Endothelial cell of umbilical vein (primary cell): ENCODE measurements around the gene DISP2. TPM values are rescaled to one million over a fixed set of nuclear protein-coding genes. Genes with fewer than 3 reads are reported as not detected.

Experiments used
- BruUV-seq: library from RNA; stranded (reverse); fragments of 400-500 nt; replicated peaks from 2 replicates; lab custom pipeline; 2021; lab: Mats Ljungman, UMichigan
- CTCF ChIA-PET: fragments of 300-600, 350-600 bp; sonication (Branson Sonifier 250); formaldehyde crosslinking; loops from one replicate; lab custom pipeline; 2021; ENCODE audit warnings: antibody characterized with exemption, inconsistent platforms; lab: Charles Lee
- POLR2A ChIA-PET: fragments of 300-600, 350-600 bp; sonication (Branson Sonifier 250); formaldehyde crosslinking; loops from one replicate; lab custom pipeline; 2021; ENCODE audit warnings: antibody characterized with exemption, inconsistent platforms; lab: Charles Lee
- DNase-seq: peaks from one replicate; pipeline ENCODE4 v3.0.0-alpha.2; 2011; ENCODE audit warnings: low read depth, low spot score
- FAIRE-seq: peaks from 2 replicates; lab custom pipeline; 2011; peaks lifted over from hg19 to GRCh38; lab: Jason Lieb, UNC
- H2AFZ ChIP-seq: 2 replicates; pipeline ENCODE4 v1.6.0; 2012; ENCODE audit warnings: low read depth, low read length, control low read depth, inconsistent platforms
- H3K27ac ChIP-seq: 2 replicates; pipeline ENCODE4 v1.5.1; 2011; ENCODE audit warnings: low read depth, mild to moderate bottlenecking, control low read depth, low read length, moderate library complexity; ENCODE audit not compliant: insufficient read depth
- H3K27me3 ChIP-seq, 2 experiments: 2 replicates each; pipeline versions ENCODE4 v1.6.0 to v1.6.1; 2011; ENCODE audit warnings: low read length in 2 of 2, mixed read lengths in 1 of 2; ENCODE audit not compliant: control insufficient read depth in 2 of 2, insufficient read depth in 2 of 2
- H3K36me3 ChIP-seq, 2 experiments: 2 replicates in 1 of 2; 3 replicates in 1 of 2; pipeline ENCODE4 v1.5.1; 2011; ENCODE audit warnings: low read length in 2 of 2, mild to moderate bottlenecking in 1 of 2, moderate library complexity in 1 of 2; ENCODE audit not compliant: control insufficient read depth in 2 of 2, insufficient read depth in 2 of 2; ENCODE audit errors: extremely low read depth in 1 of 2
- H3K4me1 ChIP-seq: 3 replicates; pipeline ENCODE4 v1.5.1; 2011; ENCODE audit warnings: mild to moderate bottlenecking, low read length; ENCODE audit not compliant: control insufficient read depth, insufficient read depth; ENCODE audit errors: extremely low read depth
- H3K4me2 ChIP-seq: 2 replicates; pipeline ENCODE4 v1.6.1; 2011; ENCODE audit warnings: low read length, control low read depth, mixed read lengths; ENCODE audit not compliant: insufficient read depth
- H3K4me3 ChIP-seq, 3 experiments: fragments of 200-600 bp in 1 of 3; sonication (generic), shearing (Covaris generic) in 1 of 3; replicated peaks in 1 of 3; 2 replicates each; pipeline ENCODE4 v1.5.1; 2011 to 2016; ENCODE audit warnings: control low read depth in 3 of 3, low read length in 3 of 3, mild to moderate bottlenecking in 2 of 3, inconsistent platforms in 1 of 3, low read depth in 1 of 3, moderate library complexity in 1 of 3; ENCODE audit not compliant: insufficient read depth in 1 of 3
- H3K79me2 ChIP-seq: 2 replicates; pipeline ENCODE4 v1.6.0; 2012; ENCODE audit warnings: low read length, inconsistent platforms; ENCODE audit not compliant: control insufficient read depth, insufficient read depth
- H3K9ac ChIP-seq: replicated peaks from 2 replicates; pipeline ENCODE3; 2011; ENCODE audit warnings: low read length, control low read depth; ENCODE audit not compliant: insufficient read depth; ENCODE audit errors: extremely low read depth
- H3K9me1 ChIP-seq: replicated peaks from 3 replicates; pipeline ENCODE4 v1.6.0; 2011; ENCODE audit warnings: mild to moderate bottlenecking, low read length; ENCODE audit not compliant: control insufficient read depth, insufficient read depth; ENCODE audit errors: extremely low read depth
- H3K9me3 ChIP-seq: replicated peaks from 2 replicates; pipeline ENCODE4 v1.5.1; 2012; ENCODE audit warnings: low read length, inconsistent platforms; ENCODE audit not compliant: control insufficient read depth, insufficient read depth
- H4K20me1 ChIP-seq: replicated peaks from 2 replicates; pipeline ENCODE3; 2011; ENCODE audit warnings: mild to moderate bottlenecking, low read length; ENCODE audit not compliant: control insufficient read depth, insufficient read depth; ENCODE audit errors: extremely low read depth
- CTCF ChIP-seq, 2 donors: IDR thresholded peaks; 1 replicate in 1 of 2; 2 replicates in 1 of 2; pipeline ENCODE4 v1.5.1; 2011; ENCODE audit warnings: low read length in 2 of 2, mild to moderate bottlenecking in 2 of 2, moderate library complexity in 2 of 2, control low read depth in 1 of 2, inconsistent platforms in 1 of 2, low read depth in 1 of 2; ENCODE audit not compliant: insufficient read depth in 1 of 2; ENCODE audit errors: extremely low read depth in 1 of 2
- EZH2 ChIP-seq: IDR thresholded peaks from 2 replicates; pipeline ENCODE4 v1.6.1; 2012; ENCODE audit warnings: borderline replicate concordance, low read depth, mild to moderate bottlenecking, moderate library complexity, low read length, inconsistent platforms; ENCODE audit not compliant: severe bottlenecking
- FOS ChIP-seq: IDR thresholded peaks from 2 replicates; pipeline ENCODE4 v1.6.1; 2011; ENCODE audit warnings: mild to moderate bottlenecking, low read length, moderate library complexity, borderline replicate concordance; ENCODE audit not compliant: insufficient read depth
- GATA2 ChIP-seq: IDR thresholded peaks from 2 replicates; pipeline ENCODE4 v1.7.0; 2011; ENCODE audit warnings: low read depth, mild to moderate bottlenecking, moderate library complexity, mixed read lengths, low read length; ENCODE audit not compliant: insufficient read length, insufficient read depth
- JUN ChIP-seq: IDR thresholded peaks from 2 replicates; pipeline ENCODE4 v1.6.1; 2011; ENCODE audit warnings: borderline replicate concordance, low read depth; ENCODE audit not compliant: insufficient read length, insufficient read depth
- MAX ChIP-seq: IDR thresholded peaks from 2 replicates; pipeline ENCODE4 v1.6.1; 2011; ENCODE audit not compliant: insufficient read depth, insufficient read length
- MYC ChIP-seq: IDR thresholded peaks from one replicate; pipeline ENCODE4 v1.6.1; 2011; ENCODE audit warnings: mild to moderate bottlenecking, low read depth, low read length
- POLR2A ChIP-seq: IDR thresholded peaks from 2 replicates; pipeline ENCODE4 v1.6.1; 2012; ENCODE audit warnings: low read depth, mild to moderate bottlenecking, control low read depth, low read length
- POLR2AphosphoS5 ChIP-seq: IDR thresholded peaks from 2 replicates; pipeline ENCODE4 v1.6.1; 2012; ENCODE audit warnings: low read depth, mild to moderate bottlenecking, control low read depth, low read length, moderate library complexity; ENCODE audit not compliant: insufficient read depth
- dilution Hi-C: fragments of 300-500 bp; cut with MboI; formaldehyde crosslinking; loops from one replicate; pipeline ENCODE4 v1.15.0; 2019; ENCODE audit warnings: low sequenced_read_pairs; ENCODE audit not compliant: extremely low pct_ligation_motif_present
- intact Hi-C: fragments of 100-400 bp; cut with micrococcal nuclease; formaldehyde crosslinking; loops from one replicate; pipeline ENCODE4 v1.10.0; 2022
- polyA plus RNA-seq, 4 experiments: library from polyadenylated mRNA; depleted of rRNA in 3 of 4; stranded (reverse) in 3 of 4; unstranded in 1 of 4; fragments of >200 nt; gene quantifications; 2 replicates each; pipeline versions ENCODE4 v1.2.1 to v1.2.3, GENCODE V29; 2011 to 2012; ENCODE audit warnings: missing spikeins in 1 of 4
- total RNA-seq: library from RNA; stranded (reverse); gene quantifications from 2 replicates; pipeline ENCODE4 v1.2.3, GENCODE V29; 2021

DISP2 gene
- total and polyA plus RNA-seq, 2 donors (not counting 3 experiments of a cell fraction or from before 2014, with no cell fraction given), result 0.10 to 1.2 TPM

- no peak overlapping the region for H3K9ac ChIP-seq
- H3K4me3 ChIP-seq, result no peak overlapping the region
- DNase-seq (no peak), FAIRE-seq (no peak)
- ChIA-PET CTCF (interaction anchor here (1.5 to 15.0 kb wide), 3 partner anchors 8 to 32 kb away, joined by 3 to 287 read pairs (median 10); partner anchors contain the start of gene CCDC9B), POLR2A (no interaction called here)
- H3K9me1 ChIP-seq, result no peaks in the 10 kb centered on the region
- intact Hi-C loops, result no loop called here
- dilution Hi-C loops, result no loop called here
- H2AFZ ChIP-seq, result no peak overlapping the region
- H3K36me3 ChIP-seq, result no peaks in the 10 kb centered on the region
- no peaks in the 10 kb centered on the region for H4K20me1 ChIP-seq
- no peak overlapping the region for H3K27ac ChIP-seq
- BruUV-seq, result no TSS peak
- H3K9me3 ChIP-seq, result no peaks in the 10 kb centered on the region
- H3K27me3 ChIP-seq, result no peaks in the 10 kb centered on the region
- TF ChIP-seq POLR2AphosphoS5, result no peak
- TF ChIP-seq FOS, result no peak
- TF ChIP-seq EZH2, result no peak
- TF ChIP-seq GATA2, result no peak
- no peak for TF ChIP-seq MAX
- no peak for TF ChIP-seq POLR2A
- no peak for TF ChIP-seq CTCF (IDR thresholded peaks at IDR 0.05; ENCODE audit: extremely low read depth in 1 of 2, insufficient read depth in 1 of 2, low read depth in 1 of 2, low read length in 2 of 2)
- TF ChIP-seq JUN, result no peak
- TF ChIP-seq MYC, result no peak
- no peaks in the 10 kb centered on the region for H3K79me2 ChIP-seq
- H3K4me1 ChIP-seq, result peaks cover 32% of the 10 kb centered on the region
- no peak overlapping the region for H3K4me2 ChIP-seq
These were observed 40.4 kb upstream of the DISP2 start for GRCh38 chr15:40317580-40317979.
